Activated CD4-positive, alpha-beta T cell treated with anti-CD3 and anti-CD28 coated beads for 24 hours (primary cell): ENCODE measurements around the gene SNTB2.
"Not testable (repeated sequence)": the region's sequence is repeated elsewhere in the genome, so short reads cannot be mapped to it uniquely, and the experiment has no call there.

ENCODE experiments used
- DNase-seq, 2 donors: peaks; one replicate each; pipeline ENCODE4 v3.0.0-alpha.2; 2020; ENCODE audit warnings: low read depth in 2 of 2

The SNTB2 gene

GRCh38 chr16:69286941-69287713 is 100.2 kb downstream of the SNTB2 start:
- peak in 1 of 2 donors; percentile 46 for DNase-seq

GRCh38 chr16:69291657-69292056 is 104.7 kb downstream of the SNTB2 start:
- DNase-seq: not testable (repeated sequence)

- no peak for DNase-seq
These were observed 106.4 kb downstream of the SNTB2 start for GRCh38 chr16:69293401-69293800.

- DNase-seq: no peak
These were observed 107.1 kb downstream of the SNTB2 start for GRCh38 chr16:69294051-69294450.

- not testable (repeated sequence) for DNase-seq
These were observed 109.8 kb downstream of the SNTB2 start for GRCh38 chr16:69296771-69297170.

GRCh38 chr16:69298261-69298660 is 111.3 kb downstream of the SNTB2 start:
- no peak for DNase-seq

GRCh38 chr16:69301187-69301586 is 114.2 kb downstream of the SNTB2 start:
- no peak for DNase-seq

- DNase-seq: no peak
These were observed 114.9 kb downstream of the SNTB2 start for GRCh38 chr16:69301861-69302260.

GRCh38 chr16:69302301-69302700 is 115.3 kb downstream of the SNTB2 start:
- DNase-seq: no peak

- no peak for DNase-seq
These were observed 119.1 kb downstream of the SNTB2 start for GRCh38 chr16:69306031-69306430.

- no peak for DNase-seq
These were observed 120.1 kb downstream of the SNTB2 start for GRCh38 chr16:69307091-69307490.

GRCh38 chr16:69307856-69308255 is 120.9 kb downstream of the SNTB2 start:
- no peak for DNase-seq

GRCh38 chr16:69309316-69309715 is 122.4 kb downstream of the SNTB2 start:
- DNase-seq: no peak

- peak; percentile 95 to 97 for DNase-seq
These were observed 123.9 kb downstream of the SNTB2 start, which contains the start of gene VPS4A for GRCh38 chr16:69310653-69311532. Gene VPS4A (plus strand): TSS chr16:69311350. CDS start chr16:69311512, 162 bp downstream.

- no peak for DNase-seq
These were observed 124.8 kb downstream of the SNTB2 start for GRCh38 chr16:69311533-69312387.

GRCh38 chr16:69313469-69313868 is 126.5 kb downstream of the SNTB2 start:
- DNase-seq: no peak

- DNase-seq: no peak
These were observed 127.6 kb downstream of the SNTB2 start for GRCh38 chr16:69314534-69314933.

GRCh38 chr16:69315486-69316311 is 128.7 kb downstream of the SNTB2 start:
- no peak for DNase-seq

- DNase-seq: no peak
These were observed 129.7 kb downstream of the SNTB2 start for GRCh38 chr16:69316595-69317034.

GRCh38 chr16:69318177-69318910 is 131.4 kb downstream of the SNTB2 start:
- no peak for DNase-seq
